Keratinocyte (primary cell): ENCODE measurements around the gene SCLY. TPM values are rescaled to one million over a fixed set of nuclear protein-coding genes. Genes with fewer than 3 reads are reported as not detected.

Experiments
- DNase-seq: peaks from one replicate; pipeline ENCODE4 v3.0.0-alpha.2; 2011; ENCODE audit warnings: low read depth, missing footprints, low spot score
- FAIRE-seq: peaks from 2 replicates; lab custom pipeline; 2011; peaks lifted over from hg19 to GRCh38; lab: Jason Lieb, UNC
- H2AFZ ChIP-seq: 2 replicates; pipeline ENCODE4 v1.6.0; 2012; ENCODE audit warnings: low read length, control low read depth, inconsistent platforms; ENCODE audit not compliant: control insufficient read depth
- H3K27ac ChIP-seq: 2 replicates; pipeline ENCODE4 v1.5.1; 2011; ENCODE audit warnings: low read length; ENCODE audit not compliant: control insufficient read depth, insufficient read depth
- H3K27me3 ChIP-seq: 3 replicates; pipeline ENCODE4 v1.6.0; 2011; ENCODE audit warnings: low read length; ENCODE audit not compliant: control insufficient read depth, insufficient read depth; ENCODE audit errors: extremely low read depth
- H3K36me3 ChIP-seq, 2 experiments: 2 replicates in 1 of 2; 3 replicates in 1 of 2; pipeline ENCODE4 v1.5.1; 2011; ENCODE audit warnings: low read length in 2 of 2, mild to moderate bottlenecking in 1 of 2; ENCODE audit not compliant: control insufficient read depth in 2 of 2, insufficient read depth in 2 of 2; ENCODE audit errors: extremely low read depth in 1 of 2
- H3K4me1 ChIP-seq: 3 replicates; pipeline ENCODE4 v1.5.1; 2011; ENCODE audit warnings: low read length; ENCODE audit not compliant: control insufficient read depth, insufficient read depth; ENCODE audit errors: extremely low read depth
- H3K4me2 ChIP-seq: 3 replicates; pipeline ENCODE4 v1.6.0; 2011; ENCODE audit warnings: low read depth, low read length; ENCODE audit not compliant: control insufficient read depth, insufficient read depth; ENCODE audit errors: extremely low read depth
- H3K4me3 ChIP-seq, 3 experiments: fragments of 200-600 bp in 1 of 3; sonication (generic) in 1 of 3; 2 replicates in 2 of 3; 3 replicates in 1 of 3; pipeline ENCODE4 v1.5.1; 2011 to 2016; ENCODE audit warnings: low read length in 3 of 3, mild to moderate bottlenecking in 3 of 3, control low read depth in 2 of 3, inconsistent platforms in 1 of 3, low read depth in 1 of 3, mixed read lengths in 1 of 3, mixed run types in 1 of 3, moderate library complexity in 1 of 3; ENCODE audit not compliant: control insufficient read depth in 2 of 3, insufficient read depth in 2 of 3; ENCODE audit errors: extremely low read depth in 1 of 3
- H3K79me2 ChIP-seq: 2 replicates; pipeline ENCODE4 v1.6.0; 2012; ENCODE audit warnings: low read length; ENCODE audit not compliant: control insufficient read depth, insufficient read depth
- H3K9ac ChIP-seq: 3 replicates; pipeline ENCODE4 v1.6.0; 2011; ENCODE audit warnings: low read length; ENCODE audit not compliant: control insufficient read depth, insufficient read depth; ENCODE audit errors: extremely low read depth
- H3K9me1 ChIP-seq: 3 replicates; pipeline ENCODE4 v1.6.0; 2011; ENCODE audit warnings: low read length; ENCODE audit not compliant: control insufficient read depth, insufficient read depth; ENCODE audit errors: extremely low read depth
- H3K9me3 ChIP-seq: 2 replicates; pipeline ENCODE4 v1.5.1; 2012; ENCODE audit warnings: low read depth, low read length; ENCODE audit not compliant: control insufficient read depth
- H4K20me1 ChIP-seq: 3 replicates; pipeline ENCODE4 v1.6.0; 2011; ENCODE audit warnings: low read length; ENCODE audit not compliant: control insufficient read depth, insufficient read depth; ENCODE audit errors: extremely low read depth
- EZH2 ChIP-seq: IDR thresholded peaks from one replicate; pipeline ENCODE4 v1.6.1; 2012; ENCODE audit warnings: inconsistent platforms, mild to moderate bottlenecking, low read length, moderate library complexity
- dilution Hi-C: fragments of 300-500 bp; cut with MboI; formaldehyde crosslinking; loops from one replicate; pipeline ENCODE4 v1.7.0; 2020; ENCODE audit warnings: low sequenced_read_pairs; ENCODE audit not compliant: extremely low pct_ligation_motif_present
- polyA plus RNA-seq, 5 experiments: library from polyadenylated mRNA; depleted of rRNA in 3 of 5; stranded (reverse) in 3 of 5; stranded (forward) in 1 of 5; unstranded in 1 of 5; fragments of >200 nt; gene quantifications; 1 replicate in 1 of 5; 2 replicates in 3 of 5; 3 replicates in 1 of 5; pipeline versions ENCODE4 v1.2.1 to v1.2.3, GENCODE V29; 2011 to 2012; ENCODE audit warnings: missing spikeins in 2 of 5, low read depth in 1 of 5, low replicate concordance in 1 of 5
- TF ChIP-seq, protein P1 (sequence below), 3 experiments: IDR thresholded peaks in 1 of 3; conservative IDR thresholded peaks in 1 of 3; optimal IDR thresholded peaks in 1 of 3; 2 replicates in 2 of 3; 3 replicates in 1 of 3; pipeline versions ENCODE3 to v1.5.1; 2011; ENCODE audit warnings: low read length in 3 of 3, mild to moderate bottlenecking in 3 of 3, moderate library complexity in 2 of 3, control low read depth in 1 of 3, inconsistent platforms in 1 of 3; ENCODE audit not compliant: insufficient read depth in 2 of 3; ENCODE audit errors: extremely low read depth in 1 of 3

Gene SCLY
- polyA plus RNA-seq, 1 donor (not counting 4 experiments of a cell fraction or from before 2014, with no cell fraction given), result 11.8 TPM

DNA sequence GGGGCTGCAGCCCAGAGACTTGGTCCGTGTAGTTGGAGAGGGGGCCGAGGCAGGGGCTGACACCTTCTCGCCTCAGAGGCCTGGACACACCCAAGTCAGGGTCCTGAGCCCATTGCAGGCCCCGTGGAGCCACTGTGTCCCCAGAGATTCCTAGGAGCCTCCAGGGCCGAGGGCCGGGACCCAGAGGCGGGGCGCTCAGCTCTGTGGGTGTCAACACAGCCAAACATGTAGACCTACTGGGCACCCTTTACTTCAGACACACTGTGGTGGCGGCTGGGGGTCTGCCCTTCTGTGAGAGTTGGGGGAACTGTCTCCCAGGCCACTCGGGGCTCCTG is 38.9 kb downstream of the SCLY start:
- dilution Hi-C loops, result no loop called here

GRCh38 chr2:238100049-238100820 is 39.4 kb downstream of the SCLY start, which contains the start of gene ESPNL:
TSS of gene ESPNL (plus strand) at chr2:238100340. CDS start at chr2:238100420, 80 bp downstream.
- peaks cover 8% of the 10 kb centered on the region for H3K4me1 ChIP-seq
- H3K9me3 ChIP-seq, result no peaks in the 10 kb centered on the region
- no peaks in the 10 kb centered on the region for H3K27me3 ChIP-seq
- H3K4me2 ChIP-seq, result no peak within 1 kb of the TSS
- no peaks in the 10 kb centered on the region for H3K9me1 ChIP-seq
- H3K36me3 ChIP-seq, result no peaks in the 10 kb centered on the region
- dilution Hi-C loops, result no loop called here
- H3K79me2 ChIP-seq, result no peaks in the 10 kb centered on the region
- no peak within 1 kb of the TSS for H2AFZ ChIP-seq
- H4K20me1 ChIP-seq, result no peaks in the 10 kb centered on the region
- H3K27ac ChIP-seq, result no peak within 1 kb of the TSS
- no peak within 1 kb of the TSS for H3K4me3 ChIP-seq
- TF ChIP-seq, protein P1, sequence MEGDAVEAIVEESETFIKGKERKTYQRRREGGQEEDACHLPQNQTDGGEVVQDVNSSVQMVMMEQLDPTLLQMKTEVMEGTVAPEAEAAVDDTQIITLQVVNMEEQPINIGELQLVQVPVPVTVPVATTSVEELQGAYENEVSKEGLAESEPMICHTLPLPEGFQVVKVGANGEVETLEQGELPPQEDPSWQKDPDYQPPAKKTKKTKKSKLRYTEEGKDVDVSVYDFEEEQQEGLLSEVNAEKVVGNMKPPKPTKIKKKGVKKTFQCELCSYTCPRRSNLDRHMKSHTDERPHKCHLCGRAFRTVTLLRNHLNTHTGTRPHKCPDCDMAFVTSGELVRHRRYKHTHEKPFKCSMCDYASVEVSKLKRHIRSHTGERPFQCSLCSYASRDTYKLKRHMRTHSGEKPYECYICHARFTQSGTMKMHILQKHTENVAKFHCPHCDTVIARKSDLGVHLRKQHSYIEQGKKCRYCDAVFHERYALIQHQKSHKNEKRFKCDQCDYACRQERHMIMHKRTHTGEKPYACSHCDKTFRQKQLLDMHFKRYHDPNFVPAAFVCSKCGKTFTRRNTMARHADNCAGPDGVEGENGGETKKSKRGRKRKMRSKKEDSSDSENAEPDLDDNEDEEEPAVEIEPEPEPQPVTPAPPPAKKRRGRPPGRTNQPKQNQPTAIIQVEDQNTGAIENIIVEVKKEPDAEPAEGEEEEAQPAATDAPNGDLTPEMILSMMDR (optimal IDR thresholded peaks at IDR 0.05 in 1 of 3, IDR thresholded peaks at IDR 0.05 in 1 of 3, conservative IDR thresholded peaks at IDR 0.05 in 1 of 3; ENCODE audit: extremely low read depth in 1 of 3, insufficient read depth in 2 of 3, low read length in 3 of 3), result no peak
- no peak for TF ChIP-seq EZH2
- no peak for FAIRE-seq
- no peak within 1 kb of the TSS for H3K9ac ChIP-seq
- DNase-seq, result no peak

More for the DNA sequence above, 38.9 kb downstream of the SCLY start:
- H3K4me2 ChIP-seq, result no peak overlapping the region
- H4K20me1 ChIP-seq, result no peaks in the 10 kb centered on the region
- H3K9me3 ChIP-seq, result no peaks in the 10 kb centered on the region
- H3K79me2 ChIP-seq, result no peaks in the 10 kb centered on the region
- H2AFZ ChIP-seq, result no peak overlapping the region
- peaks cover 8% of the 10 kb centered on the region for H3K4me1 ChIP-seq
- TF ChIP-seq EZH2, result no peak
- TF ChIP-seq, protein P1 (optimal IDR thresholded peaks at IDR 0.05 in 1 of 3, IDR thresholded peaks at IDR 0.05 in 1 of 3, conservative IDR thresholded peaks at IDR 0.05 in 1 of 3; ENCODE audit: extremely low read depth in 1 of 3, insufficient read depth in 2 of 3, low read length in 3 of 3), result no peak
- no peak for DNase-seq
- H3K9ac ChIP-seq, result no peak overlapping the region
- no peak overlapping the region for H3K27ac ChIP-seq
- no peaks in the 10 kb centered on the region for H3K9me1 ChIP-seq
- no peaks in the 10 kb centered on the region for H3K27me3 ChIP-seq
- no peak for FAIRE-seq
- H3K36me3 ChIP-seq, result no peaks in the 10 kb centered on the region
- H3K4me3 ChIP-seq, result no peak overlapping the region
